ENCODE measurements around the gene ZIC5.

ZIC5 gene

DNA sequence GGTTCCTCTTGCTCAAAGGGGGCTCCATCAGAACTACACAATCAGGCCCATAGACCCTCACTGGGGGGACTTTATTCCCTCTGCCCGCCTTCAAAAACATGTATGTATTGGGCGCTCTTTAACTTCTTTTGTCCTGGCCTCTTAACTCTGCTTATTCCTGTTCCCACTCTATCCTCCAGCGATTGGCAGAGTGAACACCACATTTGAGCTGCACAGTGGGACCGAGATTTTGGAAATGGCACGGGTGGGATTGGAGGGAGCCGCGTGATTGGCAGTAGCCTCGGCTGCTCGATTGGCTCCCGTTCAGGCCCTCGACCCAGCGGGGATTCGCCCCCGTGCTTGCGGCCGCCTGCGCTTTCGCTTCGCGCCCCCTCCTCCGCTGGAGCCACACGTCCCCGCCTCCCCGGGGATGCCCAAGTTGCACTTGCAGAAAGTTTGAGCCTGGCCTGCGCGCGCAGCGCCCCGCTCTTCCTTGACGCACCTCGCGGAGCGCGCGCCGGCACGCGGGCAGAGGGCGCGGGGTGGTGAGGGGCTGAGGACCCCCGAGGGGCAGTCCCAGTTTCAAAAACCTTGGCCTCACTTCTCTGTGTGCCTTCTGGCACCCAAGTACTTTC lies at the start of gene ZIC5:
ZIC5 (minus strand) TSS at position 192 of the 614 bp plus-strand sequence; CDS start at position 28, 164 bp downstream.
- DNase-seq, result no peak

DNA sequence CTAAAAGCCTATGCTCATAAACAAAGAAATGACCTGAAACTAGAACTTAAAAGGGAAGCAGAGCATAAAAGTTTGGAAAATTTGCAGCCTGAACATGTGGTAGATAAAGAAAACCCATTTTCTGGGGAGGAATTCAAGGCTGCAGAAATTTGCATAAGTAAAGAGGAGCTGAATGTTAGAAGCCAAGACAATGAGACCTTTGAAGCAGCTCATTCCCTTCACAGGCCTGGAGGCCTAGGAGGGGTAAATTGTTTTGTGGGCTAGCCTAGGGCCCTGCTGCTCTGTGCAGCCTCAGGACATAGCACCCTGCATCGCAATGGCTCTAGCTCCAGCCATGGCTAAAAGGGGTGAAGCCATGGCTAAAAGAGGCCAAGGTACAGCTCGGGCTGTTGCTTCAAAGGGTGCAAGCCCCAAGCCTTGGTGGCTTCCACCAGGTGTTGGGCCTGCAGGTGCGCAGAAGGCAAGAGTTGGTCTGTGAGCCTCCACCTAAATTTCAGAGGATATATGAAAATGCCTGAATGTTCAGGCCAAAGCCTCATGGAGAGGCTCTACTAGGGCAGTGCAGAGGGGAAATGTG lies 48.3 kb upstream of the ZIC5 start:
- no peak for DNase-seq

DNA sequence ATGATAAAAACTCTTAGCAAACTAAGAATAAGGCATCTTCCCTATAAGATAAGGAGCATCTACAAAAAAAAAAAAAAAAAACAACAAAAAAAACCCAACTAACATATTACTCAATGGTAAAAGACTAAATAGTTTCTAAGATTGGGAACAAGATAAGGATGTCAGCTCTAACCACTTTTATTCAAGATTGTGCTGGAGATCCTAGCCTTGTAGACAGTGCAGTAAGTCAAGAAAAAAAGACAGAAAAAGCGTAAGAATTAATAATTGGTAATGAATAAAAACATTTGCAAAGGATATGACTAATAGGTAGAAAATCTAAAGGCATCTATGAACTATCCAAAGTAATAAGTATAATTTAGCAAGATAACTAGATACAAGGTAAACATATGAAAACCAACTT lies 43.1 kb upstream of the ZIC5 start:
- no peak for DNase-seq

DNA sequence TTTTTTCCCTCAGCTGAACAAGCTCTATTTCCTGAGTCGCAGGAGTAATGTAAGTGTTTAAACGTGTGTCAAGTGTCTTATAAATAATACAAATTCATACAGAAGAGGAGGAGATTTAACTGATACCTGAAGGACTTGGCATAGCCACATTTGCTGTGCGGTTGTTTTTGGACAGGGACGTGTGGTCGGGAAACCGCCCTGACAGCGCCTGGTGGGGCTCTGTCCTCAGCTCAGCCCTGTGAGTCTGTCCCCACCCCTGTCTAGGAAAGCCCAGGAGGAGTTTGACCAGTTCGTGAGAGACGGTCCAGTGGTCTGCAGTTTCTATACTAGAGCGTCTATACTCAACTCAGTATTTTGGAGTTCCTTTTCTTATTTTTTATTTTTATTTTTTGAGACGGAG lies 26.7 kb upstream of the ZIC5 start:
- no peak for DNase-seq

DNA sequence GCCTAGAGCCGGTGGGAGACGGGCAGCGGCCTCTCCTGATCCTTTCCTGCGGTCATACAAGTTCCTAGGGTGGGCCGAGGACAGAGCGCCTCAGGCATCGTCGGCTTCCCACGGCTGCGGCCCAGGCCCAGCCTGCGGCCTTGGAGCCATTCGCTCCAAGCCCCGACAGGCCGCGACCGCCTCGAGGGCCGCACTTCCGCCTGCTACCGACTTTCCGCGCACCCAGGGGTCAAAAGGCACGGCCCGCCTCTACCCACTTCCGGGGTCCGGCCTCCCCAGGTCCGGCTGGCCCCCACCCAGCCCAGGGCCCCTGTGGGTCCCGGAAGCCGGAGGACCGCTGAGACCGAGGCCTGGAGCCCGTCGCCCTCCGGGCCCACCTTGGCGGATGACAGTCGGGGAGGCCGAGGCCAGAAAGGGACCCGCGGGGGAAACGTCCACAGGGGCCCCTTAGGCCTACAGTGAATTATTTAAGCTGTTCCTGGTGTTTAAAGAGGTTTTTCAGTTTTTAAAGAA lies 26.2 kb upstream of the ZIC5 start:
- DNase-seq, result no peak

DNA sequence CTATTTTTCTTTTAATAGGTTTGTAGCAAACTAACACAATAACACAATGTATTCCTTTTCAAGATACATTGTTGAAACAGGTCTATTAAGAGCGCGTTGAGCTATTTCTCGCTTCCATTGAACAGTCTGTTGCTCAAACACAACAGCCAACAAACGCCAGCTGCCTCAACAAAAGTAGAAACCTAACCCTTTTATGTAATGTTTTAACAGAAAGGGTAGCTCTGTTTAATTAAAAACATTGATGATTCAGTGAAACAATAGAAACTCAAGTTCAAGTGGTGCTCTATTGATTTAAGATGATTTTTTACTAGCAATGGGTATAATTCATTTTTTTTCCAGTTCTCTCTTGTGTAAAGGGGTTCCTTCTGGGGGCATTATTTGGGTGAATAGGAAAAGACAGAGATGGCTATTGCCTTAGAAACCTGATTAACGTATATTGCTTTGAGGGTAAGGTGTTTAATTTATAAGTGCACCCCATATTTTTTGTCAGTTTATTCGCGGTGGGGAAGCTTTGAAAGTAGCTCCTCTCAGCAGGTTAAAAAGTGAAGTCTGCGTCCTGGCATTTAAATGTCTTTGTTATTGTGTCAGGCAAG lies 24.9 kb upstream of the ZIC5 start:
- peak in 1 of 2 experiments; percentile 47 for DNase-seq

DNA sequence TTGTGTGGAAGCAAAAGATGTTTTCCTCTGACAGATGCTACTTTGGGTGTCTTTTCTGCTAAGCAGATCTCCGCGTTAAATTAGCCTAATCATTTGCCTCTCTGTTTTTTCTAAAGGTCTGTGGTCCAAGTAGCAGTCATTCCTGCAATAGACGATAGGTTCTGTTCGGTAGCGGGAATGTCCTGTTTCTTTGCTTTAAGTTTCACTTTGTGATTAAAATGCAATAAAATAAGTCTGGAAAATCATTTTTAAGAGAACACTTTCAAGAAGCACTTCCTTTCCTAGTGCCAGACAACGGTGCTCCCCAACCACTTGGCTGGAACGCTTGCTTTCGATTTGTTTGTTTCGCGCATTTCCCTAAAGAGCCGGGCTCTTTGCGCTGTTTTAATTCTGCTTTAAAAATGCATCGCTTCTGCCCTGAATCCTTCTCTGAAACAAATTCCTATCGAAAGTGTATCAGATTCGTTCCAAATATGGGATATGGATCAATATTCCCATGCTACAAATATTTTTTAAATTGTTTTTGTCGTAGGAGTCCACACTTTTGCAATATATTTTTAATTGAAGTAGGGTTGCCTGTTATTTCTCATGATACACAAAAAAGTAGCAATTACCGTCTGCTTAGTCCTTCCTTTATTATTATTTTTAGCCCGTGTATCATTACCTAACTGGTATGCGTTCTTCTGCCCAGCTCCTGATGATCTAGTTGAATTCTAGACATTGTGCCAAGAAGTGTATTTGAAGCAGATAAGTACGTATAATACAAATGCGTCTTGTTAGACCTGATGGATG lies 24.2 kb upstream of the ZIC5 start:
- DNase-seq, result peak; percentile 49 to 55

DNA sequence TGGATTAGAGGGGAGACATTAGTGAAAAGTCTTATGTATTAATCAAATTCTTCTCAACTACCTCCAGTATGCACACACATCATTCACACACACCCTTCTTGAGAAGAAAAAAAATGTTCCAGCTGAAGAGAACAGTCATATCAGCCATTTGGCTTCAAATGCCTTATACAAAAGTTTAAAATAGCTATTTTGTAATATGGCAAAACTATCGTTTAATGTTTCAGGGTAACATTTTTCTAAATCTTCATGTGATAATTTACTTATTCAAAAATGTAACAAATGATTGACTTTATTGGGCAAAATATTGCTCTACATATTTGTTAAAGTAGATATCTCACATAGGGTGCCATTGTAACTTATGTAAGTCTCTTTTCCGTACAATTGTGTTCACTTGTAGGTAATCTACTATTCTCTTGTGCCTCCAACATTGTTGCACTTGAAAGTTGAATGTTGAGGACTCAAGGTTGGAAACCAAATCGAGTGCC lies 23.6 kb upstream of the ZIC5 start:
- no peak for DNase-seq

DNA sequence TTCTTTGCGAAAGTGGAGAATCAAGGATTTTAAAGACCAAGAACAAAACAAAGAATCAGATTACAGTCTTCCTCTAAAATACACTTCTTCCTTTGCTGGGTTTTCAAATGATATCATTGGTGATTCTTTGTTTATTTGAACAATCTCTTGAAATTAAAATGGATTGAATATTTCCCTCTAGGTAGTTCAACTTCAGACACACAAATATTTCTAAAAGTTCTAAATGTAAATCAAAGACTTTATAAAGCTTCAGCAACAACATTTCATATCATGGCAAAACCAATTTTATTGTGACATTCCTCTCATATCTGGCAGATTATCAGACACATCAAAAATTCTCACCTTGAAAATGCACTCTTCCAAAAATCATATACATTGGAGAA lies 23.1 kb upstream of the ZIC5 start:
- no peak for DNase-seq

DNA sequence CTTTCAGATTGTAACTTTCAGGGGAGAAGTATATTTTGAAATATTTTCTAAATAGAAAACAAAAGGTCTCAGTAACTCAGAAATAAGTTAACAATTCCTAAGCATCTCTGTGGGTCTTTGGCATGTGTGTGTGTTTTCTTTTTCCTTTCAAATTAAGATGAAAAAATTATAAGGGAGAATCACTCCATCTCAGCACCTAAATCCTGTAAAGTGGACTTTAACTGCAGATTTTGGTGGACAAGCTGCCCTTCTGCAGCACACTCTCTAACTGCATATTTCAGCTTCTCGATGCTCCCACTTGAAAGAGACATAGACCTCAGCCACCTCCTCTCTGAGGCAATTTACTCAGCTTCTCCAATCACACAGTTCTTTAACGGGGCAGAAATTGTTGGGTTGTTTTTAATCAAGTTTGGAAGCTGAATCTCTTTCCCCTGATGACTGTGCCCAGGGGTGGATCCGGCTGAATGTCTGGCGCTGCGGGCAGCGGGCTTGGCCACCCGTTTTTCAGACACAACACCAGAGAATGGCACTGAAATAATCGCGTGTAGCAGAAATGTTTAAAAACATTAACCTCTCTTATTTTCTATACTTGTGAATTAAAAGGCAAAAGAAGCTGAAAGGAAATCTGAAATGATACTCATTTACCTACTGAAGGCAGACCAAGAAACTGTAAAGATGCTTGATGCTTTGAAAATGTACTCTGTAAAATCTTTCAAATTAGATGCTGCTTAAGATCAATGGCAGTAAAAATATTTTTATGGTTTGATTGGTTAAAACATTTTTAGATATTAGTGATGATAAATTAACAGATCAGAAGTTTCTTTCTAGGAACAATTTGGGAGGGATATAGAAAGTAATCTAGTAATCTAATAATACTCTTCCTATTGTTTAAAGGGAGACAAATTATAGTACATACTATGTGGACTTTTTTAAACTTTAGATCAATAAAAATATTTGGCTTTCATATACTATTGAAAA lies 22.4 kb upstream of the ZIC5 start:
- no peak for DNase-seq

DNA sequence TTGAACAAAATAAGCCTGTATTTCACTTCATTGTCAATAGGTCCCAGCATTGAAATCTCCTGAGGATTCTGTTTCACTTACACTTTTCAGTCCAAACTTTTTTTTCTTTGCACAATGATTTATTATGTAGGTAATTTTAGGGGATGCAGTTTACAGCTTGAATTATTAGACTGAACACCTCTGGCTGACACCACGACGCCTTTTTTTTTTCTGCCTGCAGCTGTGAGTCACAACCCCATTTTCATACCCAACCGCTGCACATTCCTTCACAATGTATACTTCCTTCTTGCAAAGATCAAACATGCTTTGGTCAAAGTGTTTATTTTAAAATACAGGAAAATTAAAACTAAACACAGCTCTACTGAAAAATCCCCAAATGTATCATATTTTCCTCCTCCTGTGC lies 21.4 kb upstream of the ZIC5 start:
- no peak for DNase-seq

DNA sequence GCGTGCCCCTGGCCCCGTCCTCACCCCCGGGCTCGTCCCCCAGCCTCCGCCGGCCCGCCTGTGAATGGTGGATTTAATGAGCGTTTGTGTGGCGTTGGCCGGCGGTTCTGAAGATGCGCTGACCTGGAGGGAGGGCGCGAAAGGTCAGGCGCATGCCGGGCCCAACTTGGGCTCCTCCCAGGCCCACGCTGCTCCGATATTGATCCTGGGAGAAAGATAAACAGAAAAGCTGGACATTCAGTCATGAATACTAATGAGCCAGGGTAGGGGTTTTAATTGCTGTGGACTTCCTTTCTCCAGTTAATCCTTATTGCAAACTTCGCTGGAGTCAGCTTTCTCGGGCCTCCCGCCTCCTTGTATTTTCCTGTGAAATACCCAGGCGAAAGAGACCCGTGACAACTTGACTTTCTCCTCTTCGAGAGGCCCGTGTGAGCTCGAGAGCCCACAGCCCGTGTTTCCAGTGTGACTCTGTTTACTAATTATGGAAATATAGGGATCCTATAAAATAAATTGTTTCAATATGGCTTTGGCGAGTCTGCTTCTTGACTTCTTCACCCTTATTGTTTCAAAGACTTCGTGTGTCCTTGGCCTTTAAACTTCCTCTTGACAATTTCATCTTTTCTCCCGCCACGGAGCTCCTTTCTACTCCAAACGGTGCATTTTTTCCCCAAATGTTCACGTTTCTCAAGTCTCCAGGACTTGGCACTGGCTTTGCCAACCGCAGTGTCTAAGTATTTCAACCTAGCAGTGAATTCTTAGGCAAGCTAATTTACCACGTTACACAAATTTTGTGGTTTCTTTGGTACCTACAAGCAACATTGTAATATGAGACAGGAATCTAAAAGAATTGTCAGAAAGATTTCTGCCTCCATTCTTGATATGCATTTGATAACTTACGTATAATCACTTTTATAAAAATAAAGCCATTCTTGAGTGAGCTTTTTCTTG lies 20.5 kb upstream of the ZIC5 start:
- DNase-seq, result no peak

DNA sequence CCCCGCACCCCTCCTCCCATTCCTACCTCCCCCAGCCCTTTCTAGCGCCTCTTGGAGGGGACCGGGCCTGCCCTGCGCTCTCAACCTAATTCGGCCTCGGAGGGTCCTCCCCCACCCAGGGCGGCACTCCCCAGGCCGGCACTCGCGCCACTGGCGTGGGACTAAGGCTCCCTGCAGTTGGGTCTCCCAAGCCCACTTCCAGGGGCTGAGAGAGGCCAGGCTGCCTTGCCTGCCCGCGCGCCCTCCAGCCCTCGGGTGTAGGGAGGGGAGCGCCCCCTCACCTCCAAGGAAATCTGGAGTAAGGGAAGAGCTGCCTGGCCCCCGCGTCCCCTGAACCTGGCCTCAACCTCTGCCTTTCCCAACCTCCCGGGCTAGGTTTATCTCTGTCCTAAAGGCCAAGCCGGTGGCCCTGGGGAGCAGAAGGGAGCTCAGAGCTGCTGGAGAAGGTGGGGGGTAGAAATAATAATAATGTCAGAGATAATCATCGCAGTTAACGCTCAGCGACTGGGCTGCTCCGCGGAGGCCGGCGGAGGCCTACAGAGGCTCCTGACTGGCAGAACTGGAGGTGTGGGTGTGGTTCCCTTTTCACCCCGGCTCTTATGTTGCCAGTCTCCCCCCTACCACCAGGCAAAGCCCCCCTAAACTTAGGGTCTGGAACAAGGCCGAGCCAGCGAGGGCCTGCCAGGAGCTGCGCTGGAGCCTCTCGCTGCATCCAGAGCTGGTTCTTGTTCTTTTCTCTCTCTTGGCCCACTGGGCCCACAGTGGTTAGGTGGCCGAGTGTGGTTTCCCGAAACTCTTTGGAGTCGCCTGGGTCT lies 19.7 kb upstream of the ZIC5 start:
- DNase-seq, result no peak

DNA sequence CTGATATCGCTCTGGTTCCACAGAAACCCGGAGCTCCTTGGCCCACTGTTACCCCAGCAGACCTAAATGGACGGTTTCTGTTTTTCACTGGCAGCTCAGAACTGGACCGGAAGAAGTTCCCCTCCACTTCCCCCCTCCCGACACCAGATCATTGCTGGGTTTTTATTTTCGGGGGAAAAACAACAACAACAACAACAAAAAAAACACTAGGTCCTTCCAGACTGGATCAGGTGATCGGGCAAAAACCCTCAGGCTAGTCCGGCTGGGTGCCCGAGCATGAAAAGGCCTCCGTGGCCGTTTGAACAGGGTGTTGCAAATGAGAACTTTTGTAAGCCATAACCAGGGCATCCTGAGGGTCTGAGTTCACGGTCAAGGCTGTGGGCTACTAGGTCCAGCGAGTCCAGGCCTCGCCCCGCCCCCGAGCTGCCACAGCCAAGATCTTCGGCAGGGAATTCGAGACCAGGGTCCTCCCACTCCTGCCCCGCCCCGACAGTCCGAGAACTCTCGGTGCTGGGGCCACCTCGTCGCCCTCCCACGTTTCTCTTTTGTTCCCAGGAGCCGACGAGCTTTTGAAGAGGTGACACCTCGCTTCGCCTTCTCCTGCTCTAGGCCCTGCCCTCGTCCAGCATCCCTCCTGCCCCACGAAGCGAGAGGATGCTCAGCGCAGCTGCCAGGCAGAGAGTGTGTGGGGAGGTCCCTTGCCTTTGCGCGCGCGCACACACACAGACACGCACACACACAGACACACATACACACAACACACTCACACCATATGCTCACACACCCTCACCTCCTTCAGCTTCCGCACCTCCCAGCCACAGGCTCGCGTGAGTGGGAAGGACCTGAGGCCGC lies 18.8 kb upstream of the ZIC5 start:
- no peak for DNase-seq

DNA sequence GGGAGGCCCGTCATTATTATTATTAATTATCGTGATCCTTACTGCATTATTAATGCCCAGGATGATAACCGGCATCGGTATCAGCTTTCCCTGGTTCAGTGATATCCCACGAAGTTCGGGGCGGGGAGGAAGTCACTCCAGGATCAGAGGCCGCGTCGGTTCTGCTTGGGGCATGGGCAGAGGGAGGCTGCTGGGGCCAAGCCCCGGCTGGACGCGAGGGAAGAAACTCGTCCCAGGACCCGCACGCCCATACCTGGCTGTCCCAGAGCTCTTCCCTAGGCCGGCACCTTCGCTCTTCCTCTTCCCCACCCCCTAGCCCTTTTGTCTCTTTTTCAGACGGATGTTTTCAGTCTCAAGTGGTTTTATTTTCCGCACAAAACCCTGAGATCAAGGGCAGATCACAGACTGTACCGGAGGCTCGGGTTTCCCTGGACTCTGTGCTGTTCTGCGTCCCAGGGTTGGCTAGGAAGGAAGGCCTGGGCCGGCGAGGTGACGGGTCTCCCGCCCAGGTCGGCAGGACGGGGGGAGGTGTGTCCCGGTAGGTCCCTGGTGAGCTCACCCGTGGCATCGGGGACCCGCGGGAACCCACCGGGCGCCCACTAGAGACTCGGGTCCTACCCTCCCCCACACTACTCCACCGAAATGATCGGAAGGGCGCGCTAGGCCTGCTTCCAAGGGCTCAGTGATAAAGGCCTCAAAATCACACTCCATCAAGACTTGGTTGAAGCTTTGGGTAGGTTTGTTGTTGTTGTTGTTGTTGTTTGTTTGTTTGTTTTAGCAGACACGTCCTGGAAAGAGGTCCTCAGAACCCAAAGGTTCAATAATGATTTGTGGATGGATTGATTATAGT lies 17.9 kb upstream of the ZIC5 start:
- no peak for DNase-seq

DNA sequence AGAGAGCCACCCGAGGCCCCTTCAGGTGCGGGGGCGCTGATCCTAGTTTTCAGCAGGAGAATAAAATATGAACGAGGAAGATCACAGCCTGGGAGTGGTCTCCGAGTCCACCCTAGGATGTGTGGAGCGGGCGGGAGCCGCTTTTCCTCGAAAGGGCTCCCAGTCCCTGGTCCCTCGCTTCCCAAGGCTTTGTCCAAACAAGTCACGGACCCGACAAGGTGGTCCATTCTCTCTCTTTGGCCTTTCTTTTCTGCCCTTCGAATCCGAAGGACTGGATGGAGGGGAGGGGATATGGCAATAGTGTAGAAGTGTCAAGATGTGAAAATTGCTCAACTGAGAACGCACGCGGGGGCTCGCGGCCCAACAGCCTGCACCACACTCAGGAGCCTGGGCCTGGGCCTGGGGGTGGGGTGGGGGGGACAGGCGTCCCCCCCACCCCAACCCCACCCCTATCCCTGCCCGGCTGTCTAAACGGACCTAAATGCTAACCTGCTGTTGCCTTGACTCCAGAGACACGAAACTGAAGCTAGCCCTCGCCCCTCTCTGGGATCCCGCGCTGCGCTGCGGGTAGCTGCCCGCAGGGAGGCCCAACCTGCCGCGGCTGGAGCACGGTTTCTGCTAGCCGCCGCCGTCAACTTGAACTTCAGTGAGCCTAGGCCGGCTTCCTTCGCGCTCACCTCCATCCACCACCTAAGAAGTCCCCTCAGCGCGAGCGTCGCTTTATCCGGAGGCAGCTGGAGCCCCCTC lies 17.1 kb upstream of the ZIC5 start:
- DNase-seq, result no peak
